Uterus (tissue), 2 donors: ENCODE results near the gene ANKRD11.

Experiments
- CTCF ChIP-seq, 4 experiments: fragments of 200-600 bp in 2 of 4; fragments of 450-650 bp in 2 of 4; sonication (generic) in 2 of 4; IDR thresholded peaks; one replicate each; pipeline ENCODE4 v1.5.1; 2016 to 2019; ENCODE audit warnings: antibody characterized with exemption in 4 of 4, mild to moderate bottlenecking in 2 of 4, moderate library complexity in 1 of 4
- POLR2A ChIP-seq, 2 donors: fragments of 450-650 bp; IDR thresholded peaks; one replicate each; pipeline ENCODE4 v1.6.1; 2016; ENCODE audit warnings: antibody characterized with exemption in 2 of 2, mild to moderate bottlenecking in 1 of 2, moderate library complexity in 1 of 2

- TF ChIP-seq CTCF (IDR thresholded peaks at IDR 0.05): no peak
- TF ChIP-seq POLR2A (IDR thresholded peaks at IDR 0.05): no peak
These were observed 125.3 kb downstream of the ANKRD11 start for GRCh38 chr16:89365044-89365467.
